ENCODE measurements around the gene TFAP2C.

DNA sequence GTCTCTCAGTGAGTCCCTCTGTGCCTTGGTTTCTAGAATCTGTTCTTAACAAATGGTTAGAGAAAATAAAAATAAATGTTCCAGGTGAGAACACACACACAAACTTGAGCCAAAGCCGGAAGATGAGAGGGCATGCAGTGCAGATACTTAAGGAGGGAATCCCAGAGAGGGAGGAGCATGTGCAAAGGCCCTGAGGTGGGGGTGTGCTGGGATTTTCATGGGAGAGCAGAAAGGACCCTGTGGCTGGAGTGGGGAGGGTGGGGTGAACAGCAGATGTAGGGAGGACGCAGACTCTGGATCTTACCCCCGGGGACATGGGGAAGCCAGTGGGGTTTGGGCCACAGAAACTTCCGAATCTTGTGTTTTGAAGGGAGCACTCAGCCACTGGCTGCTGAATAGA is 17.5 kb downstream of the TFAP2C start:
- TF ChIP-seq, protein P1, sequence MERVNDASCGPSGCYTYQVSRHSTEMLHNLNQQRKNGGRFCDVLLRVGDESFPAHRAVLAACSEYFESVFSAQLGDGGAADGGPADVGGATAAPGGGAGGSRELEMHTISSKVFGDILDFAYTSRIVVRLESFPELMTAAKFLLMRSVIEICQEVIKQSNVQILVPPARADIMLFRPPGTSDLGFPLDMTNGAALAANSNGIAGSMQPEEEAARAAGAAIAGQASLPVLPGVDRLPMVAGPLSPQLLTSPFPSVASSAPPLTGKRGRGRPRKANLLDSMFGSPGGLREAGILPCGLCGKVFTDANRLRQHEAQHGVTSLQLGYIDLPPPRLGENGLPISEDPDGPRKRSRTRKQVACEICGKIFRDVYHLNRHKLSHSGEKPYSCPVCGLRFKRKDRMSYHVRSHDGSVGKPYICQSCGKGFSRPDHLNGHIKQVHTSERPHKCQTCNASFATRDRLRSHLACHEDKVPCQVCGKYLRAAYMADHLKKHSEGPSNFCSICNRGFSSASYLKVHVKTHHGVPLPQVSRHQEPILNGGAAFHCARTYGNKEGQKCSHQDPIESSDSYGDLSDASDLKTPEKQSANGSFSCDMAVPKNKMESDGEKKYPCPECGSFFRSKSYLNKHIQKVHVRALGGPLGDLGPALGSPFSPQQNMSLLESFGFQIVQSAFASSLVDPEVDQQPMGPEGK (CRISPR knock-in tag; IDR thresholded peaks at IDR 0.05; ENCODE audit: borderline replicate concordance): no peak
- TF ChIP-seq ESRRG (CRISPR knock-in tag; IDR thresholded peaks at IDR 0.05) (no peak), ZFP3 (CRISPR knock-in tag; IDR thresholded peaks at IDR 0.05) (no peak), PPARA (CRISPR knock-in tag; IDR thresholded peaks at IDR 0.05; ENCODE audit: borderline replicate concordance) (no peak), ARNTL (CRISPR knock-in tag; IDR thresholded peaks at IDR 0.05; ENCODE audit: borderline replicate concordance, low read depth) (no peak), CREB5 (CRISPR knock-in tag; IDR thresholded peaks at IDR 0.05; ENCODE audit: low read depth) (no peak), ZNF70 (CRISPR knock-in tag; IDR thresholded peaks at IDR 0.05) (no peak), TCF4 (CRISPR knock-in tag; IDR thresholded peaks at IDR 0.05; ENCODE audit: borderline replicate concordance) (no peak)
- TF ChIP-seq, protein P2, sequence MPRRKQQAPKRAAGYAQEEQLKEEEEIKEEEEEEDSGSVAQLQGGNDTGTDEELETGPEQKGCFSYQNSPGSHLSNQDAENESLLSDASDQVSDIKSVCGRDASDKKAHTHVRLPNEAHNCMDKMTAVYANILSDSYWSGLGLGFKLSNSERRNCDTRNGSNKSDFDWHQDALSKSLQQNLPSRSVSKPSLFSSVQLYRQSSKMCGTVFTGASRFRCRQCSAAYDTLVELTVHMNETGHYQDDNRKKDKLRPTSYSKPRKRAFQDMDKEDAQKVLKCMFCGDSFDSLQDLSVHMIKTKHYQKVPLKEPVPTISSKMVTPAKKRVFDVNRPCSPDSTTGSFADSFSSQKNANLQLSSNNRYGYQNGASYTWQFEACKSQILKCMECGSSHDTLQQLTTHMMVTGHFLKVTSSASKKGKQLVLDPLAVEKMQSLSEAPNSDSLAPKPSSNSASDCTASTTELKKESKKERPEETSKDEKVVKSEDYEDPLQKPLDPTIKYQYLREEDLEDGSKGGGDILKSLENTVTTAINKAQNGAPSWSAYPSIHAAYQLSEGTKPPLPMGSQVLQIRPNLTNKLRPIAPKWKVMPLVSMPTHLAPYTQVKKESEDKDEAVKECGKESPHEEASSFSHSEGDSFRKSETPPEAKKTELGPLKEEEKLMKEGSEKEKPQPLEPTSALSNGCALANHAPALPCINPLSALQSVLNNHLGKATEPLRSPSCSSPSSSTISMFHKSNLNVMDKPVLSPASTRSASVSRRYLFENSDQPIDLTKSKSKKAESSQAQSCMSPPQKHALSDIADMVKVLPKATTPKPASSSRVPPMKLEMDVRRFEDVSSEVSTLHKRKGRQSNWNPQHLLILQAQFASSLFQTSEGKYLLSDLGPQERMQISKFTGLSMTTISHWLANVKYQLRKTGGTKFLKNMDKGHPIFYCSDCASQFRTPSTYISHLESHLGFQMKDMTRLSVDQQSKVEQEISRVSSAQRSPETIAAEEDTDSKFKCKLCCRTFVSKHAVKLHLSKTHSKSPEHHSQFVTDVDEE (CRISPR knock-in tag; IDR thresholded peaks at IDR 0.05): no peak
- TF ChIP-seq, protein P3, sequence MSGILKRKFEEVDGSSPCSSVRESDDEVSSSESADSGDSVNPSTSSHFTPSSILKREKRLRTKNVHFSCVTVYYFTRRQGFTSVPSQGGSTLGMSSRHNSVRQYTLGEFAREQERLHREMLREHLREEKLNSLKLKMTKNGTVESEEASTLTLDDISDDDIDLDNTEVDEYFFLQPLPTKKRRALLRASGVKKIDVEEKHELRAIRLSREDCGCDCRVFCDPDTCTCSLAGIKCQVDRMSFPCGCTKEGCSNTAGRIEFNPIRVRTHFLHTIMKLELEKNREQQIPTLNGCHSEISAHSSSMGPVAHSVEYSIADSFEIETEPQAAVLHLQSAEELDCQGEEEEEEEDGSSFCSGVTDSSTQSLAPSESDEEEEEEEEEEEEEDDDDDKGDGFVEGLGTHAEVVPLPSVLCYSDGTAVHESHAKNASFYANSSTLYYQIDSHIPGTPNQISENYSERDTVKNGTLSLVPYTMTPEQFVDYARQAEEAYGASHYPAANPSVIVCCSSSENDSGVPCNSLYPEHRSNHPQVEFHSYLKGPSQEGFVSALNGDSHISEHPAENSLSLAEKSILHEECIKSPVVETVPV (CRISPR knock-in tag; IDR thresholded peaks at IDR 0.05): no peak
